ENCODE measurements around the gene ALDH3B2.

- TF ChIP-seq TAF1 (IDR thresholded peaks at IDR 0.05; ENCODE audit: borderline replicate concordance, low read depth, low read length) (no peak), POLR2AphosphoS5 (IDR thresholded peaks at IDR 0.05; ENCODE audit: low read depth, low read length) (no peak)
These were observed 17.1 kb downstream of the ALDH3B2 start for GRCh38 chr11:67657300-67657699.

All from GM12892 (cell line).